ENCODE measurements around the gene GPC6.

DNA sequence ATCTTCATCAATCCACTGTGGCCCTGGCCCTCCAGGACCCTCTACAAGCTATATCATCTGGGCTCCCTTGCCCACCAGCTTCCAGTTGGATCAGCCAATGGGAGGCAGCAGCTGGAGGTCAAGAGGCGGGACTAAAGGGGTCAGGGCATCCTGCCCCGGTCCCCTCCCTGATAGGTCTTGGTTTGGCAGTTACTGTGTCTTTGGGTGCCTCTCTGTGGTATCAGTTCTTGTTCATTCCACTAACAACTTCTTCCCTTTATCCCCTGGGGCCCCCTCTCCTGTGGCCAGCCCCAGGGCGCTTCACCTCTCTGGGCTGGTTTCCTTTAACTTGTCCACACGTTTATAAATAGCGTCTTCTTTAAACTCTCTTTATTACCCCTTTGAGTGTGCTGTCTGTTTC, 1169.3 kb downstream of the GPC6 start:
- no peak for TF ChIP-seq GABPA (IDR thresholded peaks at IDR 0.05; ENCODE audit: low read depth)
- no peak for TF ChIP-seq EZH2phosphoT487 (IDR thresholded peaks at IDR 0.05; ENCODE audit: borderline replicate concordance, low read depth)
- TF ChIP-seq RAD21 (IDR thresholded peaks at IDR 0.05; ENCODE audit: low read length), result no peak
- TF ChIP-seq, protein P1, sequence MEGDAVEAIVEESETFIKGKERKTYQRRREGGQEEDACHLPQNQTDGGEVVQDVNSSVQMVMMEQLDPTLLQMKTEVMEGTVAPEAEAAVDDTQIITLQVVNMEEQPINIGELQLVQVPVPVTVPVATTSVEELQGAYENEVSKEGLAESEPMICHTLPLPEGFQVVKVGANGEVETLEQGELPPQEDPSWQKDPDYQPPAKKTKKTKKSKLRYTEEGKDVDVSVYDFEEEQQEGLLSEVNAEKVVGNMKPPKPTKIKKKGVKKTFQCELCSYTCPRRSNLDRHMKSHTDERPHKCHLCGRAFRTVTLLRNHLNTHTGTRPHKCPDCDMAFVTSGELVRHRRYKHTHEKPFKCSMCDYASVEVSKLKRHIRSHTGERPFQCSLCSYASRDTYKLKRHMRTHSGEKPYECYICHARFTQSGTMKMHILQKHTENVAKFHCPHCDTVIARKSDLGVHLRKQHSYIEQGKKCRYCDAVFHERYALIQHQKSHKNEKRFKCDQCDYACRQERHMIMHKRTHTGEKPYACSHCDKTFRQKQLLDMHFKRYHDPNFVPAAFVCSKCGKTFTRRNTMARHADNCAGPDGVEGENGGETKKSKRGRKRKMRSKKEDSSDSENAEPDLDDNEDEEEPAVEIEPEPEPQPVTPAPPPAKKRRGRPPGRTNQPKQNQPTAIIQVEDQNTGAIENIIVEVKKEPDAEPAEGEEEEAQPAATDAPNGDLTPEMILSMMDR (IDR thresholded peaks at IDR 0.05), result no peak
